AG09319 (cell line): Measurements from ENCODE around the gene HMGN3.

Experiments
- DNase-seq: peaks from one replicate; pipeline ENCODE4 v3.0.0-alpha.2; 2010; ENCODE audit warnings: low read depth; ENCODE audit errors: extremely low read depth
- TF ChIP-seq, protein P1 (sequence below): IDR thresholded peaks from 2 replicates; pipeline ENCODE4 v1.5.1; 2011; ENCODE audit warnings: low read depth, mild to moderate bottlenecking, inconsistent platforms, low read length, moderate library complexity

The HMGN3 gene

DNA sequence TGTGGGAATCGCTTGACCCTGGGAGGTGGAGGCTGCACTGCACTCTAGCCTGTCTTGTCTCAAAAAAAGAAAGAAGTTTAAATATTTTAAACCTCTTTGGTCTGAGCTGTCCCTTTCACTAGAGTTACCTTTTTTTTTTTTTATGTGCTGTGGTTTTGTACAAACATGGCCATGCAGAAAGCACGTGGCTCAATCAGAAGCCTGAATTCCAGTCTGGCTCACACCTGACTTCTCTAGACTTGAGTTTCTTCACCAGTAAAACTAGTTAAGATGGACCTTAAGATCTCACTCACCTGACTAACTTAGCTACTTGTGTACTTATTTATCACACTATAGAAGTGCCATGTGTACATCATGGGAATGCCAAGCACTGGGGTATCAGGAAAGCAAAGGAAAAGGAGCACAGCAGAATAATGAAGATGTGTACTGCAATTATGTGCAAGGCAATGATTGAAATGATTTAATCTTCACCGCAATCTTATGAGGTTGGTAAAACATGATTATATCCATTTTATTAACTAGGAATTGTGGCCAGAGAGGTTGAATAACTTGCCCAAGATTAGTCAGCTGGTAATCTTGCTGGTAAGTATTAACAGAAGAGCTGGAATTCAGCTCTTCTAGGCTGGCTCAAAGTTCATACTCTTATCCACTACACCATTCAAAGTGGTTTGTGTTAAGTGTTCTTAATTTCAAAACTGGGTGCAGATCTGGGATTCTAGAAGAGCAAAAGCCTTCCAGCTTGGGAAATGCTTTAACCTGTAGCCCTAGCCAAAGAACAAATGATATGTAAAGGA is 10.7 kb downstream of the HMGN3 start:
- TF ChIP-seq, protein P1, sequence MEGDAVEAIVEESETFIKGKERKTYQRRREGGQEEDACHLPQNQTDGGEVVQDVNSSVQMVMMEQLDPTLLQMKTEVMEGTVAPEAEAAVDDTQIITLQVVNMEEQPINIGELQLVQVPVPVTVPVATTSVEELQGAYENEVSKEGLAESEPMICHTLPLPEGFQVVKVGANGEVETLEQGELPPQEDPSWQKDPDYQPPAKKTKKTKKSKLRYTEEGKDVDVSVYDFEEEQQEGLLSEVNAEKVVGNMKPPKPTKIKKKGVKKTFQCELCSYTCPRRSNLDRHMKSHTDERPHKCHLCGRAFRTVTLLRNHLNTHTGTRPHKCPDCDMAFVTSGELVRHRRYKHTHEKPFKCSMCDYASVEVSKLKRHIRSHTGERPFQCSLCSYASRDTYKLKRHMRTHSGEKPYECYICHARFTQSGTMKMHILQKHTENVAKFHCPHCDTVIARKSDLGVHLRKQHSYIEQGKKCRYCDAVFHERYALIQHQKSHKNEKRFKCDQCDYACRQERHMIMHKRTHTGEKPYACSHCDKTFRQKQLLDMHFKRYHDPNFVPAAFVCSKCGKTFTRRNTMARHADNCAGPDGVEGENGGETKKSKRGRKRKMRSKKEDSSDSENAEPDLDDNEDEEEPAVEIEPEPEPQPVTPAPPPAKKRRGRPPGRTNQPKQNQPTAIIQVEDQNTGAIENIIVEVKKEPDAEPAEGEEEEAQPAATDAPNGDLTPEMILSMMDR: no peak
- no peak for DNase-seq

DNA sequence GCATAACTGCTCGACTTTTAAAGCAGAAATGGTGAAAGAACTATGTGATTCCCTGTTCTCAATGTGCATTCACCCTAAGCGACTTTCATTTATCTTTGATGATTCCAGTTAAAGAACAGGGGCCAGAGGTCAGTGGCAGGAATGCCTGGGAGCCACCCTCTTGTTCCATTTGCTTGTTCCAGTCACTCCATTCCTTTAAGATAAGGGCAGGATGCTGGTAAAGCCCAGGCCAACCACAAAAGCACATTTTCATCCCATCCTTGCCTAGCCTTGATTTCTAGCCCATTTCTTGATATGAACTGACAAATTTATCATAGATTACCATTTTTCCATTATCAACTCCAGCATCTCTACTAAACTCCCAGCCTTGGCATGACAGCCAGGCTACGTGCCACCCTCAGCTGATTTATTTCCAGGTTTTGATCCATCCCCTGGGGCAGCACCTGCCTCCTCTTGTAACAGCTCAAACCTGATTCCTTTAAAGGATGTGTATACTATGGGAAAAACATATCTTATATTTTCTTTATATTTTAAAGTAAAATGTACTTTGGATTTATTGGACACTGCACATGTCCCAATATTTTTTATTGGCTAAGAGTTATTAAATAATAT is 19.2 kb downstream of the HMGN3 start:
- TF ChIP-seq, protein P1: no peak
- no peak for DNase-seq

DNA sequence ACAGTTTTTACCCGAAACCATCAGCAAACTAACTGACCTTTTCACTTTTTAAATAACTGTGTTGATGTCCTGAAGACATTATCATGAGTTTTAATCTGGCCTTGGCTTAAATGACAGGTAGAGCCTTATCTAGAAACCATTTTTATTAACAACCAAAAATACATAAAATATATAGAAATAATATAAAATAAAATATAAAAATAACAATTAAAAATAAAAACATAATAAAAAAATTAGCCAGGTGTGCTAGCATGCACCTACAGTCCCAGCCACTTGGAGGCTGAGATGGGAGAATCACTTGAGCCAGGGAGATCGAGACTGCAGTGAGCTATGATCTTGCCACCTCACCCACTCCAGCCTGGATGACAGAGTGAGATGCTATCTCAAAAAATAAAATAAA is 21.6 kb downstream of the HMGN3 start:
- DNase-seq: no peak
- TF ChIP-seq, protein P1: no peak

DNA sequence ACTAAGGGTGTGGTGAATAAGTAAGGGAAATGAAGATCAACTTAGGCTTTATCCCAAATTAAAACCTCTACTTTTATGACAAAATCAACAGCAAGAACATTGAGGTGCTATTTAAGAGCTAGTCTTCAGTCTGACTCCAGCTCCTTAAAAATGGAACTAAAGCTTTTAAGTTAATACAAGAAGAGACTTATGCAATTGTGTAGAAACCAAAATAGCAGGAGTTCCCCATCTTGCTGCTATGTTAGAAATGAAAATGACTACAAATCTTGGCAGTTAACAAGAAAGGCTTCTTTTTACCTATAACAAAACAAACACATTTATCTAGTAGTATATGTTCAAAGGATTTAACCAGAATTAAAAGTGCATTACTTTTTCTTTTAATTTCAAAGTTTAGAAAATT is 25.7 kb downstream of the HMGN3 start:
- TF ChIP-seq, protein P1: no peak
- no peak for DNase-seq

DNA sequence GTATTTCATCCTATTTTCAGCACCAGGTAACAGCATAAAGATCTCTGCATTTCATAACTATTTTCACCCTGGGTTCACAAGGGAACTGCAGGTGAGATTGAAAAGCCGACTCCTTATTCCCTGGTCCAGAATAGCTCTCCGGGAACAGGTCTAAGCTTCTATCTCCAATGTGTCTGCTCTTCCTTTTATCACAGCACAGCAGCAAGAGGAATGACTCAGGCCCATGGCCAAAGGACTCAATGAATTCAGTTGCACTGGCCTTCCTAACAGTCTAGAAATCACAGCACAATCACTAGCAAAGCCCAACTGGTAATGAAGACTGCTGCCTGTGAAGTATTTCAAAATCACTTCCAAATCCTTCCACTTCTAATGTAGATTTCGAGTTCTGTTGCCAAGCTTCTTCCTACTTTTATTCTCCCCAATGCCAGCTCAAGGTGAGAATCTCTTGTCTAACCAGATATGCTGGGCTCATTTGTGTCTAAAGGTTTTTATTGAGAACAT is 30.7 kb downstream of the HMGN3 start:
- no peak for DNase-seq

DNA sequence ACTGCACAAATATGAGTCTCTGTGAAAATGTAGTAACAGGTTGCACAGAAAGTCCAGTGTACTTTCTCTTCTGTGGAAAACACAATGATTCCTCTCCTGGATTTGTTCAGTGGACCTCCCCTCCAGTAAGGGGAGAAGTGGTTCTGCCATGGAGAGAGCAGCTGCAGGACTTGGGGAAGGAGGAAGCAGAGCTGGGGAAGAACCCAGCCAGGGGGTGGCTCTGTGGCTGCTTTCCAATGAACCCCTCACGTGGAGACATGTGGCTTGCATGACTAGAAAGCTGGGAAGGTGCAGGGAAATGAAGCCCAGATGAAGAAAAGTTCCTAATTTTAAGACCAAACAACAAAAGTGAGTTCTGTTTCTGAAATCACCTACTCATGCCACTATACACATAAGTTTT is 31.9 kb downstream of the HMGN3 start:
- TF ChIP-seq, protein P1: no peak
- DNase-seq: no peak

More for the DNA sequence above, 30.7 kb downstream of the HMGN3 start:
- TF ChIP-seq, protein P1: no peak

DNA sequence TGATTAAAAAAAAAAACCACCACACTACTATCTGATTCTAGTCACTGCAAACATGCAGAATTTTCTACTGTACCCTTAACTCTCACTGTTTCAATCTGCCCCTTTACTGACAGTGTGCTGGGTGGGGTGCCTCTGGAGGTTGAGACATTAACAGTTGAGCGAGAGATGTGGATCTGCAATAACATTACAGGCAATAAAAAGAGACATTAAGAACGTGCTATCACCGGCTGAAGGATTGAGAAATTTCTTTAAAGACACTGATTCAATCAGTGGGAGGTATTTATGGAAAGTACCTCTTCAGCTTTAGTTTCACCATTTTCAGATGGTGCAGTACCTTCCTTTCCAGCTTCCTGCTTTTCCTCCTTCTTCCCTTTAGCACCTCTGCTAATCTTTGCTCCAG is 32.5 kb downstream of the HMGN3 start:
- DNase-seq: no peak
- TF ChIP-seq, protein P1: no peak
